Activated T-cell treated with anti-CD3 and anti-CD28 coated beads, Interleukin-2, amount 50 U/mL, for 4 hours (primary cell): ENCODE data around the gene PAMR1. TPM values are rescaled to one million over a fixed set of nuclear protein-coding genes. Genes with fewer than 3 reads are reported as not detected.

Experiments
- total RNA-seq, 3 donors: library from RNA; stranded (reverse); gene quantifications; one replicate each; pipeline ENCODE4 v1.2.1, GENCODE V29; 2021

The PAMR1 gene
- total RNA-seq, 3 donors from 2014 or later: not detected

Other genes starting within 250 kb of the PAMR1 start
- under 1 TPM; 0.03 to 0.13 (median 0.05) TPM for gene SLC1A2, start 106.1 kb downstream of the PAMR1 start, total RNA-seq
- gene FJX1, start 92.8 kb upstream of the PAMR1 start, total RNA-seq: 1 to 10 TPM; 1.5 to 2.7 (median 1.6) TPM
- 10 to 100 TPM; 38.6 to 48.5 (median 45.3) TPM for gene TRIM44, start 137.2 kb upstream of the PAMR1 start, total RNA-seq